HG03342 (cell line): Measurements from ENCODE around the gene CLDN5.

ENCODE experiments used
- ATAC-seq: cut with Tn5 transposase; IDR thresholded peaks from one replicate; pipeline ENCODE4 v1.9.1; 2021; ENCODE audit warnings: mild to moderate bottlenecking, moderate library complexity; ENCODE audit not compliant: unreplicated experiment

Gene CLDN5, protein sequence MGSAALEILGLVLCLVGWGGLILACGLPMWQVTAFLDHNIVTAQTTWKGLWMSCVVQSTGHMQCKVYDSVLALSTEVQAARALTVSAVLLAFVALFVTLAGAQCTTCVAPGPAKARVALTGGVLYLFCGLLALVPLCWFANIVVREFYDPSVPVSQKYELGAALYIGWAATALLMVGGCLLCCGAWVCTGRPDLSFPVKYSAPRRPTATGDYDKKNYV

GRCh38 chr22:19524170-19525115 lies at the start of gene CLDN5:
Gene CLDN5 (minus strand): TSS chr22:19524410. CDS start chr22:19524255, 155 bp downstream.
- no peak for ATAC-seq

GRCh38 chr22:19571995-19572394 lies 47.8 kb upstream of the CLDN5 start:
- ATAC-seq, result no peak

DNA sequence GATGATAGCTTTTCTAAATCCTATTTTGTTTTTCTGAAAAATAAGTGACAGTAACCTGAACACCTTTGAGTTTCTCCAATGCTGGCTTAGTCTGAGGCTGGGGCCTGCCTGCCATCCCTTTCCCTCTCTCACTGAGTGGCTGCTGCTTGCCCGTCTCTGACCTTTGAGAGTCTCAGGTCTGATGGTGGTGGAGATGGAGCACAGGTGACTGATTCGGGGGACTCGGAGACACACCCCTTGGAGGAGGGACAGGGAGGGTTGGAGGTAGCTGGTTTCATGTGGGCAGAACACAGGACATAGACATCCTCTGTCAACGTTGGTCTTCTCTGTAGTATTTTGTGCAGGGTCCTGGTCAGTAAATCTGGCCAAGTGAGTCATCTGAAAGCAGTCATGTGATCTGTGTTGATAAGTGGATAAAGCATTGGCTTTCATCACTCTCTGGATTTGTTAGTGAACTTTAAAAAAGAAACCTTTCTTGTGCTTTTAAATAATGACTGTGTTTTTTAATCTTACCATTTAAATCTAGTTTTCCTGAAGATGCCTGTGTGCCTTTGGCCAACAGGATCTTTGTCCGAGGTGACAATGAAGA lies 47.1 kb upstream of the CLDN5 start:
- no peak for ATAC-seq

DNA sequence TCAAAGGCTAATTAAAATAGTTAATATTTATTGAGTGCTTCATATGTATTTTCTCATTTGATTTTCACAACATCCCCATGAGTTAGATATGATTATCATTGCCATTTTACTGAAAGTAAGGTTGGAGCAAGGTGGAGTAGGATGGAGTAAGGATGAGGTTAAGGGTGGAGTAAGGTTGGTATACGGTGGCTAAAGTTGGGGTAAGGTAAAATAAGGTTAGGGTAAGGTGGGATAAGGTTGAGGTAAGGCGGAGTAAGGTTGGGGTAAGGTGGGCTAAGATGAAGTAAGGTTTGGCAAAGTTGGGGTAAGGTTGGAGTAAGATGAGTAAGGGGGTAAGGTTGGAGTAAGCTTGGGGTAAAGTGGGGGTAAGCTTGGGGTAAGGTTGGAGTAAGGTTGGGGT lies 45.8 kb upstream of the CLDN5 start:
- ATAC-seq, result no peak

DNA sequence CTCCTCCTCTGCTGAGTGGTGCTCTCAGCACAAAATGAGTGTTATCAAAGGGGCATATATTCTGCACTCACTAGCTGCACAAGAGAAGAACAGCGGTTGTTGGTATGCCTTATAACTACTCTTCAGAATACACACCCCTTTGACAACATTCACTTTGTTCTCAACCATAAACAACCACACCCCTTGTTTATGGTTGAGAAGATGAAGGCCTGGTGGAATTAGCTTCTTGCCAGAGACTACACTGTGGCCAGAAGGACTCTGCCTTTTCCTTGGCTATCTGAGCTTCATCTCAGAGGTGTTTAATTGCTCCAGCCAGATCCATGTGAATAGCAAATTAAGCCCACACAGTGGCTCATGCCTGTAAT lies 45.0 kb upstream of the CLDN5 start:
- ATAC-seq, result no peak

- ATAC-seq, result no peak
Measured at GRCh38 chr22:19568337-19569275, 44.4 kb upstream of the CLDN5 start.

DNA sequence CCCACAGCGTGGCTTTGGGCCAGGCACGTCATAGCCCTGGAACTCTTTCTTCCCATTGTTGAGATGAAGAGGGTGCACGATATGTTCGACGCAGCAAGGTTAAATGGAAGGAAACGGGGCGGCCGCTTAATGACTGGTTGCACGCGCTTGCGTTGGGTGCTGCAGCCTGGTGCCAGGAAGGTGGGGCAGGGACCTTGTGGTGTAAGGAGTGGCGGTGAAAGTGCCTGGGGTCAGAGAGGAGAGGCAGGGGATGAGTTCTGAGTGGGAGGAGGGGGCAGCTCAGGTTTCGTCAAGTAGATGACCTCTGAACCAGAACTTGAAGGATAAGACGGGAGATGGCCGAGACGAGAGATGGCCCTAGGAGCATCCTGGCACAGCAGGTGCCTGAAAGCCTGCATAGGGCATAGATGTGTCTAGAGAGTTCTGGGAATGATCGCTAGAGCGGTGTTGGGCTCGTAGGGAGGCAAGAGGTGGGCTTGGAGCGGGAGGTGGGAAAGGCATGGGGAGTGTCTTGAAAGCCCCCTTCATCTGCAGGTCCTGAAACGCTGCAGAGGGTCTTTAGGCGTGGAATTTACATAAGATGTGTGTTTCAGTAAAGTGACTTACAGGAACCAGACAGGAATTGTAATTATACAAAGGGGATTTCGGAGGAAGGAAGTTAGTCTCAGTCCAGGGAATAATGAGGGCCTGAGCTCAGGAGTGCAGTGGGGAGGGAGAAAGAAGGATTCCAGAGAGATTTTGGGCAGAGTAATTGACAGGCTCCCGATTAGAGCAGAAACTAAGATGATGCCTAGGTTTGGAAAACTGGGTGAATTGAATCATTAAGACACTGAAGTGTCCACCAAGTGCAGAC lies 43.2 kb upstream of the CLDN5 start:
- no peak for ATAC-seq

- ATAC-seq, result no peak
Measured at GRCh38 chr22:19566279-19567156, 42.3 kb upstream of the CLDN5 start.

- ATAC-seq, result no peak
Measured at GRCh38 chr22:19565382-19566278, 41.4 kb upstream of the CLDN5 start.

GRCh38 chr22:19559956-19560355 lies 35.7 kb upstream of the CLDN5 start:
- no peak for ATAC-seq

DNA sequence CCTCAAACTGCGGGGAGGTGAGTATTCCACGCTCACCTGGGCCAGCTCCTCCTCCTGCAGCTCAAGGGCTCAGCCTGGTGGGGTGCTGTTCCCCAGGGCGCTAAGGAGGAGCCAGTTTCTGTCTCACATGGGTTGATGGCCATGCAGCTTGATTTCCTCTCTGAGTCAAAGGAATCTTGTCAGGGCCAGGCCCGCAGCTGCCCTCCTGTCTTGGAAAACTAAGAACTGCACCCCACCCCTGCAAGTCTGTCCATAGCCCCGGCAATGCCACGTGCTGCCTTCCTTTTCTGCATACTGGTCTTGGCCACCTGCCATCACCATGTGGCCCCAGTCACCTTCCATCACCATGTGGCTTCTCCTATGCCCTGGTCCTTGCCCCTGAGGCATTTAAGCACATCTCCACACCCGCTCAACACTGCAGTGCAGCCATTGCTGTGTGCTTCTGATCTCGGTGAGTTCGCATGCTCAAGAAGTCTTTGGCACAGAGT lies 35.2 kb upstream of the CLDN5 start:
- no peak for ATAC-seq

GRCh38 chr22:19556963-19557545 lies 32.8 kb upstream of the CLDN5 start:
- no peak for ATAC-seq

DNA sequence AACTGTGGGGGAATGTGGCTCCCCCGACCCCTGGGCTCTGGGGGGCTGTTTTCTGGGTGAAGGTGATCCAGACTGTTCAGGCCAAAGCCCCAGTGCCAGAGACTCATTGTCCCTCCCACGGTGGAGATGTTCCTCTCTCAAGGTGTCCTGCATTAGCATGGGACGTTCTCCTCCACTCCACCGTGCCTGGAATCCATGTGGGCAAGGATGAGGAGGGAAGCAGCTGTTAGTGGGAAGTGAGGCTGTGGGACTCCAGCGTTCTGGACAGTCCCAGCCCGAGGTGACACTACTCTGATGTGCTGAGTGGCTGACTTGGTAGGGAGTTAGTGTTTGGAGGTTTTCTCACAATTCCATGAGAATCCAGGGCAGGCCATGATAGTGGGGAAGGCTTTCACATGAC lies 31.4 kb upstream of the CLDN5 start:
- ATAC-seq, result no peak

GRCh38 chr22:19554834-19555404 lies 30.7 kb upstream of the CLDN5 start:
- ATAC-seq, result no peak

- no peak for ATAC-seq
Measured at GRCh38 chr22:19553201-19553600, 29.0 kb upstream of the CLDN5 start.

- ATAC-seq, result no peak
Measured at GRCh38 chr22:19550382-19550781, 26.2 kb upstream of the CLDN5 start.

- no peak for ATAC-seq
Measured at GRCh38 chr22:19549428-19549827, 25.2 kb upstream of the CLDN5 start.
